Left lobe of liver (tissue), 2 donors: ENCODE measurements around the gene LAMTOR5. TPM values are rescaled to one million over a fixed set of nuclear protein-coding genes. Genes with fewer than 3 reads are reported as not detected.
A peak's percentile ranks its signal among the peaks of the same experiment; 100 is the strongest.
"Not testable (repeated sequence)": the region's sequence is repeated elsewhere in the genome, so short reads cannot be mapped to it uniquely, and the experiment has no call there.

Experiments used
- ATAC-seq: fragments of 200-7000 bp; cut with Tn5 transposase; one replicate; pipeline ENCODE4 v1.9.1; 2020; ENCODE audit warnings: mild to moderate bottlenecking, moderate library complexity
- DNase-seq: peaks from one replicate; pipeline ENCODE4 v3.0.0-alpha.2; 2020; ENCODE audit warnings: low spot score
- total RNA-seq: library from RNA; stranded (reverse); gene quantifications from one replicate; pipeline ENCODE4 v1.2.1, GENCODE V29; 2021
- donor health status: DM: no; HTN: no; CAD: no; lungs with moderate emphysema.
- donor health status: DM: no; HTN: yes; CAD: no.

Gene LAMTOR5
- total RNA-seq, 1 donor from 2014 or later: 49.8 TPM

DNA sequence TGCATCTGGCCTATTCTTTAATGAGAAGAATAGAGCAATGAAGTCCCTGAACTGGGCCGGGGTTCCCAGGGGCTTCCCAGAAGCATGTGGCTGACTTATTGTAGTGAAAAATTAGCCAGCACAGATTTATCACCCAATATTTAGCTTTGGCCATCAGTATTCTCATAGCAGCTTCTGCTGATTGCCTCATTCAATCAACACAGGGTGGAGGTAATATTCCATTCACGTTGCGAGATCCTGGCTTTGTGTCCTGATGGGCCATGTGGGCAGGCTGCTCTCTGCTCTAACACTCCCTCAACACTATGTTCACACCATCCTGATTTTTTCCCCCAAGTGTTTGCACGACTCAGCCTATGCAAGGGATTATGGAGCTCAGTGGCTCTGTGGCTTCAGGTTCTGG, 21.5 kb upstream of the LAMTOR5 start:
- DNase-seq (no peak), ATAC-seq (no peak)

- ATAC-seq (no peak), DNase-seq (no peak)
Observed at GRCh38 chr1:110426854-110427253, 19.4 kb upstream of the LAMTOR5 start.

GRCh38 chr1:110425612-110426152, 18.2 kb upstream of the LAMTOR5 start:
- no peak for DNase-seq

DNA sequence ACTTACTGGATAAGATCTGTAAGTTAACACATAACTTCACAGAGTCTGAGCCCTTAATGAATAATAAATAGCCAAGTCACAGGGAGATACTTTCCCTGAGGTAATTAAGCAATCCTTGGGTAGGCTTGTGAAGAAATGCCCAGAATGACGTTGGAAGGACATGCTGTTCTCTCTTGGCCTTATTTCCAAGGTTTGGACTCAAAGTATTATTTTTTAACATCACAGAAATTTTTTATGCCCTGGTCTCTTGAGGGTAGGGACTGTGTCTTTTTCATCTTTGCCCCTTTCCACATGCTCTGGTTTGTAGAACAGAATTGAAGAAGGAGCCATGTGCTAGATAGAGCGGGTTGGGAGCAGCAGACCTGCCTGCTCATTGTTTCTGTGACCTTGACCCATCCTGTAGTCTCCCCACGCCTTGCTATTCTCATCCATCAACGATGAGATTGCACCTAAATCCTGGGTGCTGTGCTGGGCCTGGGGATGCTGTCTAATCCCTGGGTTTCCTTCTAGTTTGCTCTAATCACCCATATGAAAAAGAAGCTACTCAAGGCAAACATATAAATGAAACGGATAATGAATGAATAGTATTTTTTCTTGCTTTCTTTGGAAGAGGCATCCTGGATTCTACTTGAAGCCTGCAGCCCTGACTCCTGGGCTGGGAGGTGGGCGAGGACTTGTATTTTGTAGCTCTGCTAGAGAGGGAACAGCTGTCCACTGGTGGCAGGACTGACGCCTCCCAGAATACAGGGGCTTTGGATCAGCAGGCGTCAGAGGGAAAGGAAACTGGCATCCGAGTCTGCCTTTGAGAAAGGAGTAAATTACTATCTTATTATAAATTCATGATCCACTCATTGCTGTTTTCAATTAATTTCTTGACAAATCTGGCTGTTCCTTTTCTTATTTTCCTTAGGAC, 17.5 kb upstream of the LAMTOR5 start:
- ATAC-seq: no peak

More at GRCh38 chr1:110425612-110426152, 18.2 kb upstream of the LAMTOR5 start:
- ATAC-seq: no peak

DNA sequence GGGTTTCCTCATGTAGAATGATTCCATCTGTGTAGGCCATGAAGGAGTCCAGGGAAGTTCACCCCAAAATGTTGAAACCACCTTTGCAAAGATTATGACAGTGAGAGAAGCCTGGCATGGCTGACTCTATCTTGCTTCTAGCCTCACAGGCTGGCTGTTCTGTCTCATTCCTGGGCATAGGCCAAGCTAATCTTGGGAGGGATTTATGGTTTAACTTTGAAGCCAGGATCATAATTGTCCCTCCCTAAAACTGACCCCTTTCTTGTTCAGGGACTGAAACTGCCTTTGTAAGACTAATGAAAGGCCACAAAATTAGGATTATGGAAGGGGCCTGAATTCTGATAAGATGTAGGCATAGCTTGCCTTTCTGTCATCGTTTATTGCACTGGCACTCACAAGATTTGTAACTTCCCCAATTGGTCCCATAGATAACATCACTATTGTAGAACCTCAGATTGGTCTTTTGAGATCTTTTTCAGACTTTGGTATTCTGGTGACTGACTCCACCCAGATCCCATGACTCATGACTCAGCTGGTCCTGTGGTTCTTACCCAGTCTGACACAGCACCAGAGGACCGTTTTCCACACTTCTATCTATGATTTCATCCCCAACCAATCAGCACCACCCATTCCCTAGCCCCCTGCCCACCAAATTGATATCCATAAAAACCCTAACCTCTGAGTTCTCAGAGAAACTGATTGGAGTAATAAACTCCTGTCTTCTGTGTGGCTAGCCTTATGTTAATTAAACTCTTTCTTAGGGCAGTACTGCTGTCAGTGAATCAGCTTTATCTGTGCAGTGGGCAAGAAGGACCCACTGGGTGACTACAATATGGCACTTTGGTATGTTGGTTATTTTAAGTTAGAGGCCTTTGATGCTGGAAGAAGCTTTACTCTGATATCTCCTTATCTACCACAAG, 13.6 kb upstream of the LAMTOR5 start:
- no peak for DNase-seq
- no peak for ATAC-seq

More for the DNA sequence above, 17.5 kb upstream of the LAMTOR5 start:
- DNase-seq: no peak

DNA sequence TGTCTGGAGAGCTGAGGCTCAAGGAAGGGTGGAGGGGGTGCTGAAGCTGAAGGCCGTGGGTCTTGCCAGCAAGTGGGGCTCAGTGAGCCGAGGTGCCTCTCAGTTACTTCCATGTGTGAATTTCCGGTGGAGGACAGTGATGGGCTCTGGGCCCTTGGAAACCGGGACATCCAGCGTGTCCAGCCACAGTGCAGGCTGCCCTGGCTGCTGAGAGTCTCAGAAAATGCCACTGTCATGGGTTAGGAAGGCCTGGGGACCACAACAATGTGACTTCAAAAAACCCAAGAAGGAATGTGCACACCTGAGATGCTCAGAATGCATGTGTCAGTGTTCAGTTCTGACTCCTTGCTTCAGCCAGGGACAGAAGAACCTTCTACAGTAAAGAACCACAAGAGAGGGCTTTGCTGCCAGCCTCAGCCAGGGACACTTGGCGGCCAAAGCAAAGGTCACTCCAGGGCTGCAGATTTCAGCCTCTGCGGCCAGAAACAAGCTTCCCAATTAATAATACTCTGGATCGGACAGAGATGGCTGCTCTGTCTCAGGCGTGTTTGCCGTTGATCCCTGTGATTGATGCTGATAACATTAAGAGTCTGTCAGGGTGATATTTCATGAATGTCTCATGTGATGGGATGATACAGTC, 12.6 kb upstream of the LAMTOR5 start:
- DNase-seq: no peak
- peak; percentile 96 for ATAC-seq

DNA sequence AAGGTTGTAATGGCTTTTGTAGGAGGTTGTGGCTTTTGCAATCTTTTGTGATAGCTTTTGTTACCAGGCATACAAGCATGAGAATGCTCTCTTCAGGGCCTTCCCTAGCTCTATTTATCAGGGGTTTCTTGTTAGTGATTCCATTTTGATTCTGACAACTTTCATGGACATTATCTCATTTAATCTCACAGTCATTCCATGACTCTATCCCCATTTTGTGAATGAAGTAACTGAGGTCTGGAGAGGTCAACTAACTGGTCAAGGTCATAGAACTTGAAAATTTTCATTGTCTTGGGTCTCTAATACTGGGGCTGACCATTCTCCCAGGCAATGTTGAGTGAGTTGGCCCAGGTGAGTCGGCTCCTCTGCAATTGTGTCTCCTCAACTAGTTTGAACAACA, 11.2 kb upstream of the LAMTOR5 start:
- ATAC-seq: no peak
- no peak for DNase-seq

- DNase-seq, ATAC-seq: not testable (repeated sequence)
Observed at GRCh38 chr1:110413045-110413444, 5.6 kb upstream of the LAMTOR5 start.

DNA sequence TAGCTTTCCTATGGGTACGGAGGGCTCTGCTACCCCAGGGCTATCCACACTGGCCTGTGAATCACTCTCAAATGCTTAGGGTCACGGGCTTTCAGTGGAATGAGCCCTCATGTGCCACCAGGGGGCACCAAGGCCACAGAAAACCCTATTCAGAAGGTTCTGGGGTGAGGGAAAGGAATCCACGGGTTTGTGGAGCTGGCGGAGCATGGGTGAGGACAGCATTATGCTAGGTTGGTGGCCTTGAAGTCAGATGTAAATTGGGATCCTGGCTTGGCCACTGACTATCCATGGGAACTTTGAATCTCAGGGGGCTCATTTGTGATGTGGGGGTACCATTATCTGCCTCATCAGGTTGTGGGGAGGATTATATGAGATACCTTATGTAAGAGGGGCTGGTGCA, 5.1 kb upstream of the LAMTOR5 start:
- ATAC-seq: peak; percentile 81
- DNase-seq: peak; percentile 69

GRCh38 chr1:110411173-110411735, 3.8 kb upstream of the LAMTOR5 start:
- ATAC-seq: no peak
- DNase-seq: no peak

DNA sequence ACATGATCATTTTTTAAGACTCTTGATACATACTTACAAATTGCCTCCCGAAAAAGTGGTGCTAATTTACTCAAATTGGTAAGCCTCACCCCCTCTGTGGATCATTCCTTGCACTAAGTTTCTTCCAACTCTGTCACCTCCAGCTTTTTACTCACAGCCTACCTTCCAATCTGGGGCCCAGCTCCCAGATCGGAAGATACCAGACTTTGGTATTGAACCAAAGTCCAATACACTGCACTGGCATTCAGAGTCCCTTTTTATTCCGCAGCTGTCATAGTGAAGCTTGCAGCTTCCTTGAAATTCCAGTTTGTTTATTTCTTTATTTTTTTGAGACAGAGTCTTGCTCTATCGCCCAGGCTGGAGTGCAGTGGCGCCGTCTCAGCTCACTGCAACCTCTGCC, 1.8 kb upstream of the LAMTOR5 start:
- ATAC-seq: no peak
- DNase-seq: no peak

DNA sequence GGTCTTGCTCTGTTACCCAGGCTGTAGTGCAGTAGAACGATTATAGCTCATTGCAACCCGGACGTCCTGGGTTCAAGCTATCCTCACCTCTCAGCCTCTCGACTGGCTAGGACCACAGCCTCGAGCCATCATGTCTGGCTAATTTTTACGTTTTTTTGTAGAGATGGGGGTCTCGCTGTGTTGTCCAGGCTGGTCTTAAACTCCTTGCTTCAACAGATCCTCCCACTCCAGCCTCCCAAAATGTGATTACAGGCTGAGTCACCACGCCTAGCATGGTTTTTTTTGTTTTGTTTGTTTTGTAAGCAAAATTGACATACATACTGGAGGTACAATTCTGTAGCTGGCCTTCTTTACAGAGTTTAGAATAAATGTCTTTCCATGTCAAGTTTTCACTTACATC, 994 bp upstream of the LAMTOR5 start:
- DNase-seq (no peak), ATAC-seq (no peak)

GRCh38 chr1:110406407-110406806, 1.1 kb downstream of the LAMTOR5 start:
- ATAC-seq, DNase-seq: not testable (repeated sequence)

DNA sequence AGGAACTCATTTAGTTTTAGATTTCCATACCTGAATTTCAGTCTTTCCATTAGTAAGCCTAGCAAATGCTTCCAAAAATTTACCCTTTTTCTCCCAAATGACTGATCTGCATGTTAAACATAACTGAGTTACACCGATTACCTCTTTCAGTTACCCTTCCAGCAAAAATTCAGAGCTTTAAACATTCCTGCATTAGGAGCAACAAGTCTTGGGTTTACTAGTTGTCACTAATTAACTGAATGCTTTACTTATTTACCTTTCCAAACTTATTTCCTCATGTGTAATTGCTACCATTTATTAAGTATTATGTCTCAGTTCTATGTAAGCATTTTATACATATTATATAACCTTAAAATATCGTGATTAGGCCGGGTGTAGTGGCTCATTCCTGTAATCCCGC, 3.1 kb downstream of the LAMTOR5 start:
- no peak for ATAC-seq
- no peak for DNase-seq

DNA sequence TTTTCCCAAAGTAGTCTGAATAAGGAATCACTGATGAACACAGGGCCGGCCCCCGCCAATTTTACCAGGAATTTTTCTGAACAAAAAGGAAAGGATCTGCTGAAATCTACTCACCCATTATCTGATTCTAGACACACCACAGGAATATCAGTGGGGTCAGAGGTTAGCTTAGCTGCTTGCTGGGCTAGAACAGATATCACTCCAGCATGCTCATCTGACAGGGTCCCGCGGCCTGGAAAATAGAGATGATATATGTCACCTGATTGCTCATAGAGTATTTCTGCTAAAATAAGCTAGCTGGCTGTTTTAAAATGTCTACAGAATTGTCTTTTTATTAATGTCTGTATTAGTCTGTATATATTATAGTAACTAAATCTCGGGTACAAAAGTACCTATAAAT, 3.7 kb downstream of the LAMTOR5 start:
- DNase-seq: no peak
- no peak for ATAC-seq

DNA sequence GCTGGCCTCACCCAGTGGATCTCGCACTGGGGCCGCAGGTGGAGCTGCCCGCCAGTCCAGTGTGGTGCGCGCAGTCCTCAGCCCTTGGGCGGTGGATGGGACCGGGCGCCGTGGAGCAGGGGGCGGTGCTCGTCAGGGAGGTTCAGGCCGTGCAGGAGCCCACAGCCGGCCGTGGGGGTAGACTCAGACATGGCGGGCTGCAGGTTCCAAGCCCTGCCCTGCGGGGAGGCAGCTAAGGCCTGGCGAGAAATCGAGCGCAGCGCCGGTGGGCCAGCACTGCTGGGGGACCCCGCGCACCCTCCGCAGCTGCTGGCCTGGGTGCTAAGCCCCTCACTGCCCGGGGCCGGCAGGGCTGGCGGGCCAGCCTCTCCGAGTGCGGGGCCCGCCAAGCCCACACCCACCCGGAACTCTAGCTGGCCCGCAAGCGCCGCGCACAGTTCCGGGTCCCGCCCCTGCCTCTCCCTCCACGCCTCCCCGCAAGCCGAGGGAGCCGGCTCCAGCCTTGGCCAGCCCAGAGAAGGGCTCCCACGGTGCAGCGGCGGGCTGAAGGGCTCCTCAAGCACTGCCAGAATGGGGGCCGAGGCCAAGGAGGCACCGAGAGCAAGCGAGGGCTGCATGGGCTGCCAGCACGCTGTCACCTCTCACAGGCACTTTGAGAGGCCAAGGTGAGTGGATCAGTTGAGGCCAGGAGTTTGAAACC, 11.1 kb downstream of the LAMTOR5 start:
- not testable (repeated sequence) for ATAC-seq, DNase-seq

GRCh38 chr1:110394493-110394820, 13.0 kb downstream of the LAMTOR5 start:
- ATAC-seq (no peak), DNase-seq (no peak)

DNA sequence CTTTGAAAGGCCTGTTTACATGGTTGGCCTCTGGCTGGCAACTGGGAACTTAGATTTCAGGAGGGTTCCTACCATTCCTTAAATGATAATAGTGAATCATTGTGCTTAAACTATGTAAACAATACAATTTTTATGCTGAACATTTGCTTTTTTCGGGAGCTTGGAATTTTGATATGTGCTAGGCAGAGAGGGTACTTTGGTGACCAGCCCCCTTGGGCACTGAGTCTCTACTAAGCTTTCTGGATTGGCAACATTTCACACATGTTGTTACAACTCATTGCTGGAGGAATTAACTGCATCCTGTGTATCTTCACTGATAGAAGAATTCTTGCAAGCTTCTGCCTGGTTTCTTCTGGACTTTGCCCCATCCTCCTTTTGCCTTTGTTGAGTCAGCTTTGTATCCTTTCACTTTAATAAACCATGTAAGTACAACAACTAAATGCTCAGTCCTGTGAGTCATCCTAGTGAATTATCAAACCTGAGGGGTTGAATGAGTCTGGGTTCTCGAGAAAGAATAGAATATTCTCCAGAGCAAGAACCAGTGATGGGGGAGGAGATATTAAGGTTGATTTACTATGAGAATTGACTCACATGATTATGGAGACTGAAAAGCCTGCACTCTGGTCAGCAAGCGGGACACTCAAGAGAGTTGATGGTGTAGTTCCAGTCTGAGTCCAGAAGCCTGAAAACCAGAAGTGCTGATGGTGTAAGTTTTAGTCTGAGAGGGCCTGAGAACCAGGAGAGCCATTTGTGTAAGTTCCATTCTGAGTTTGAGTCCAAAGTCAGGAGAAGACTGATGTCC, 13.6 kb downstream of the LAMTOR5 start:
- ATAC-seq (peak; percentile 24), DNase-seq (no peak)

GRCh38 chr1:110393286-110393685, 14.2 kb downstream of the LAMTOR5 start:
- ATAC-seq: no peak

More at GRCh38 chr1:110393286-110393685, 14.2 kb downstream of the LAMTOR5 start:
- no peak for DNase-seq
